K562 (cell line): ENCODE results near the gene DBET.
"Not testable (repeated sequence)": the region's sequence is repeated elsewhere in the genome, so short reads cannot be mapped to it uniquely, and the experiment has no call there.

Experiments used
- CTCF ChIP-seq, 3 experiments: IDR thresholded peaks in 2 of 3; conservative IDR thresholded peaks in 1 of 3; 2 replicates each; pipeline ENCODE4 v1.5.1; 2011 to 2012; ENCODE audit warnings: low read length in 3 of 3, mild to moderate bottlenecking in 3 of 3, control low read depth in 2 of 3, improper control_type of control experiment in 1 of 3, inconsistent platforms in 1 of 3, low read depth in 1 of 3, mixed read lengths in 1 of 3, moderate library complexity in 1 of 3; ENCODE audit not compliant: insufficient read depth in 2 of 3
- ESRRA ChIP-seq: fragments of 450-650 bp; IDR thresholded peaks from 2 replicates; pipeline ENCODE4 v1.6.1; 2014; ENCODE audit warnings: low read depth, mild to moderate bottlenecking, moderate library complexity, borderline replicate concordance
- NFRKB ChIP-seq: fragments of 450-650 bp; IDR thresholded peaks from 2 replicates; pipeline ENCODE4 v1.6.1; 2016; ENCODE audit warnings: low read depth
- NR1H2 ChIP-seq: sonication (generic); formaldehyde crosslinking; IDR thresholded peaks from 2 replicates; pipeline ENCODE4 v1.4.0; 2020; ENCODE audit warnings: mild to moderate bottlenecking, missing genetic modification reagents
- POLR2AphosphoS5 ChIP-seq: IDR thresholded peaks from 2 replicates; pipeline ENCODE4 v1.6.1; 2011; ENCODE audit warnings: mild to moderate bottlenecking, low read depth, low read length, moderate library complexity; ENCODE audit not compliant: control insufficient read depth, insufficient read depth
- RAD51 ChIP-seq: fragments of 450-650 bp; IDR thresholded peaks from 2 replicates; pipeline ENCODE4 v1.7.1; 2016; ENCODE audit warnings: low read depth, mild to moderate bottlenecking, borderline replicate concordance
- SRSF1 ChIP-seq: fragments of 200-400 bp; formaldehyde crosslinking; IDR thresholded peaks from 2 replicates; pipeline ENCODE4 v1.6.1; 2017; ENCODE audit warnings: mild to moderate bottlenecking, low read depth, low read length, moderate library complexity
- STAT5A ChIP-seq: IDR thresholded peaks from 2 replicates; pipeline ENCODE4 v1.6.1; 2012; ENCODE audit warnings: low read length, inconsistent platforms, borderline replicate concordance

DNA sequence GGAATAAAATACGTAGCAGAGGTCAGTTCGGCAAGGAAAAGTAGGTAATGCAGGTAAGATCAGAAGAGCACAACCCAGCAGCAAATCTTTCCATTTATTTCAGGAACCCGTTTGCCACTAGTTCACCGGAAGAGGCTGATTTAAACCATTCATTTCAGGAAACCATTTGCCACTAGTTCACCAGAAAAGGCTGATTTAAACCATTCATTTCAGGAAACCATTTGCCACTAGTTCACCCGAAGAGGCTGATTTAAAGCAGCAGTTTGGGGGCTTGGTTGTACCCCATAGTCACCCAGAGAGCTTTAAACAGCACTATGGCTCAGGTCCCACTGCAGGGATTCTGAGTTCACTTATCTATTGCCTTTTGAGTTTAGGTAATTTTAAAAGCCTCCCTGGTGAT lies 33.0 kb upstream of the DBET start:
- not testable (repeated sequence) for TF ChIP-seq RAD51; SRSF1; STAT5A; CTCF (IDR thresholded peaks at IDR 0.05 in 2 of 3, conservative IDR thresholded peaks at IDR 0.05 in 1 of 3; ENCODE audit: insufficient read depth in 2 of 3, low read depth in 1 of 3, low read length in 3 of 3); NR1H2 (CRISPR knock-in tag); POLR2AphosphoS5; ESRRA; NFRKB
